ENCODE data around the gene LEMD3. TPM values are rescaled to one million over a fixed set of nuclear protein-coding genes. Genes with fewer than 3 reads are reported as not detected.

The LEMD3 gene
- total and polyA plus RNA-seq, 2 of the 8 experiments (the other 6 are each of a cell fraction or from before 2014, with no cell fraction given) = 5.8 to 33.2 TPM

DNA sequence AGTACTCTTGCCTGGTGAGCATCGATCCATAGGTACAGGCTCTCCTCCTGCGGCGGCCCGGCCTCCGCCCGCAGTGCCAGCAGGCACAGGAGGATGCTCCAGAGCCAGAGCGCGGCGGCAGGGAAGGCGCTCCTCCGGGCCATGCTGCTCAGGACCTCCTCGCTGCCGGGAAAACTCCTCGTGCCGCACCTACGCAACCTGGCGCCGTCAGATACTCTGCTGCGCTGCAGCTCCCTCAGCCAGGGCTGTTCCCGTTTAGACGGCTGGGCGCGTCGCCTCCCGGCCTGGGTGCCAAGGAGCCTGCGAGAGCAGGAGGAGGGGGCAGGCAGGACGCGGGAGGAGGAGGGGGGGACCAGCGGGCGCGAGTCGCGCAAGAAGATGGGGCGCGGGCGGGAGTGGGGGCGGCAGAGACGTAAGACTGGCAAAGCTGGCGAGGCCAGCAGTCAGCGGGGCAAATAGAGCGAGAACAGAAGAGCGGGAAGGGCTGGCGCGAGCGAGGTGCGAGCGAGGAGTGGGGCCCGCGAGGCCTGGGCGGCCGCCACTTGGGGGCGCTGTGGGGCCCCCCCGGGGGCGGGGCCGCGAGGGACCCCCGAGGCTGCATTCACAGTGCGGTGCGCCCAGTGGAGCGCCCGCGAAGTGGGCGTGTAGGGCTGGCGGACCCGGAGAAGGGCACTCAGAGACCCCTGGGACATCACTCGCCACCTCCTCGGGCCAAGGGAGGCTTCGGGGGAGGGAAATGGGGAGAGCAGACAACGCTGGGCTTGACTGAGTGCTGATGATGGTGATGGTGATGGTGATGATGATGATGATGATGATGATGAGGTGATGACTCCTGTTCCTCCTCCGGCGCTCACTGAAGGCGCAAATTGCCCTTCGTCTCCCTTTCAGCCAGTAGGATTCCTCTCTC is 48.1 kb upstream of the LEMD3 start, which contains the start of gene WIF1 (continued):
- TF ChIP-seq SP2 (IDR thresholded peaks at IDR 0.05; ENCODE audit: low read length) (no peak), SP4 (IDR thresholded peaks at IDR 0.05; ENCODE audit: low read length) (no peak), POU5F1 (IDR thresholded peaks at IDR 0.05; ENCODE audit: low read depth, low read length) (no peak), EP300 (IDR thresholded peaks at IDR 0.05; ENCODE audit: borderline replicate concordance in 1 of 2, low read depth in 2 of 2, low read length in 2 of 2) (no peak), SAP30 (IDR thresholded peaks at IDR 0.05; ENCODE audit: insufficient read depth, insufficient replicate concordance, low read length) (no peak), GABPA (IDR thresholded peaks at IDR 0.05; ENCODE audit: borderline replicate concordance, insufficient read depth, low read length) (no peak), FOSL1 (IDR thresholded peaks at IDR 0.05; ENCODE audit: insufficient read depth, low read depth, low read length) (no peak), CHD1 (IDR thresholded peaks at IDR 0.05; ENCODE audit: low read depth, low read length) (no peak), ATF3 (IDR thresholded peaks at IDR 0.05; ENCODE audit: insufficient read depth, low read depth, low read length) (no peak)

Measured in H1 (cell line).